Measurements from ENCODE around the gene CCDC33.

Gene CCDC33

GRCh38 chr15:74306781-74307217 lies 70.7 kb downstream of the CCDC33 start:
- no peak overlapping the region for H3K27ac Mint-ChIP-seq
- H3K4me1 Mint-ChIP-seq (ENCODE audit: low read depth): no peaks in the 10 kb centered on the region
- H3K9me3 Mint-ChIP-seq: no peaks in the 10 kb centered on the region
- DNase-seq (ENCODE audit: low spot score): no peak
- H3K27me3 Mint-ChIP-seq (ENCODE audit: low read depth): peaks cover 3% of the 10 kb centered on the region
- H3K36me3 Mint-ChIP-seq (ENCODE audit: low read depth): no peaks in the 10 kb centered on the region
- H3K4me3 Mint-ChIP-seq: no peak overlapping the region

- Mint-ChIP-seq H3K36me3 (ENCODE audit: low read depth) (no peaks in the 10 kb centered on the region), H3K4me1 (ENCODE audit: low read depth) (no peaks in the 10 kb centered on the region), H3K27ac (no peak overlapping the region), H3K4me3 (no peak overlapping the region), H3K9me3 (no peaks in the 10 kb centered on the region), H3K27me3 (ENCODE audit: low read depth) (no peaks in the 10 kb centered on the region)
- DNase-seq (ENCODE audit: low spot score): no peak
Observed at GRCh38 chr15:74307827-74308811, 72.0 kb downstream of the CCDC33 start.

GRCh38 chr15:74311734-74312444 lies 75.8 kb downstream of the CCDC33 start:
- H3K9me3 Mint-ChIP-seq: no peaks in the 10 kb centered on the region
- no peak overlapping the region for H3K27ac Mint-ChIP-seq
- H3K4me1 Mint-ChIP-seq (ENCODE audit: low read depth): peaks cover 4% of the 10 kb centered on the region
- DNase-seq (ENCODE audit: low spot score): no peak
- no peaks in the 10 kb centered on the region for H3K36me3 Mint-ChIP-seq (ENCODE audit: low read depth)
- H3K27me3 Mint-ChIP-seq (ENCODE audit: low read depth): no peaks in the 10 kb centered on the region
- H3K4me3 Mint-ChIP-seq: no peak overlapping the region

GRCh38 chr15:74312445-74313007 lies 76.4 kb downstream of the CCDC33 start:
- Mint-ChIP-seq H3K27ac (no peak overlapping the region), H3K4me3 (no peak overlapping the region), H3K27me3 (ENCODE audit: low read depth) (no peaks in the 10 kb centered on the region), H3K36me3 (ENCODE audit: low read depth) (no peaks in the 10 kb centered on the region), H3K9me3 (no peaks in the 10 kb centered on the region), H3K4me1 (ENCODE audit: low read depth) (peaks cover 4% of the 10 kb centered on the region)
- DNase-seq (ENCODE audit: low spot score): no peak

- no peak for DNase-seq (ENCODE audit: low spot score)
- Mint-ChIP-seq H3K4me3 (no peak overlapping the region), H3K4me1 (ENCODE audit: low read depth) (peaks cover 4% of the 10 kb centered on the region), H3K27me3 (ENCODE audit: low read depth) (no peaks in the 10 kb centered on the region), H3K27ac (no peak overlapping the region), H3K9me3 (no peaks in the 10 kb centered on the region), H3K36me3 (ENCODE audit: low read depth) (no peaks in the 10 kb centered on the region)
Observed at GRCh38 chr15:74313889-74314288, 77.8 kb downstream of the CCDC33 start.

- H3K27me3 Mint-ChIP-seq (ENCODE audit: low read depth): no peaks in the 10 kb centered on the region
- H3K27ac Mint-ChIP-seq: peak overlapping the region; percentile 85
- peaks cover 4% of the 10 kb centered on the region for H3K4me1 Mint-ChIP-seq (ENCODE audit: low read depth)
- H3K36me3 Mint-ChIP-seq (ENCODE audit: low read depth): no peaks in the 10 kb centered on the region
- no peaks in the 10 kb centered on the region for H3K9me3 Mint-ChIP-seq
- H3K4me3 Mint-ChIP-seq: peak overlapping the region; percentile 72
- DNase-seq (ENCODE audit: low spot score): no peak
Observed at GRCh38 chr15:74314795-74315438, 78.8 kb downstream of the CCDC33 start.

GRCh38 chr15:74315626-74316025 lies 79.5 kb downstream of the CCDC33 start:
- no peaks in the 10 kb centered on the region for H3K9me3 Mint-ChIP-seq
- DNase-seq (ENCODE audit: low spot score): peak; percentile 12
- peaks cover 4% of the 10 kb centered on the region for H3K4me1 Mint-ChIP-seq (ENCODE audit: low read depth)
- H3K36me3 Mint-ChIP-seq (ENCODE audit: low read depth): no peaks in the 10 kb centered on the region
- peak overlapping the region; percentile 85 for H3K27ac Mint-ChIP-seq
- H3K27me3 Mint-ChIP-seq (ENCODE audit: low read depth): no peaks in the 10 kb centered on the region
- peak overlapping the region; percentile 72 for H3K4me3 Mint-ChIP-seq

- Mint-ChIP-seq H3K9me3 (no peaks in the 10 kb centered on the region), H3K4me1 (ENCODE audit: low read depth) (peaks cover 4% of the 10 kb centered on the region), H3K36me3 (ENCODE audit: low read depth) (no peaks in the 10 kb centered on the region), H3K27me3 (ENCODE audit: low read depth) (no peaks in the 10 kb centered on the region), H3K4me3 (no peak overlapping the region), H3K27ac (peak overlapping the region; percentile 31)
- DNase-seq (ENCODE audit: low spot score): no peak
Observed at GRCh38 chr15:74316141-74316540, 80.0 kb downstream of the CCDC33 start.

GRCh38 chr15:74317820-74318375 lies 81.8 kb downstream of the CCDC33 start:
- no peak overlapping the region for H3K4me3 Mint-ChIP-seq
- peaks cover 4% of the 10 kb centered on the region for H3K4me1 Mint-ChIP-seq (ENCODE audit: low read depth)
- DNase-seq (ENCODE audit: low spot score): no peak
- no peaks in the 10 kb centered on the region for H3K9me3 Mint-ChIP-seq
- H3K27me3 Mint-ChIP-seq (ENCODE audit: low read depth): no peaks in the 10 kb centered on the region
- H3K27ac Mint-ChIP-seq: no peak overlapping the region
- H3K36me3 Mint-ChIP-seq (ENCODE audit: low read depth): no peaks in the 10 kb centered on the region

- no peak overlapping the region for H3K27ac Mint-ChIP-seq
Observed at GRCh38 chr15:74318376-74319137, 82.4 kb downstream of the CCDC33 start.

GRCh38 chr15:74319138-74319460 lies 83.0 kb downstream of the CCDC33 start:
- Mint-ChIP-seq H3K9me3 (no peaks in the 10 kb centered on the region), H3K4me1 (ENCODE audit: low read depth) (peaks cover 4% of the 10 kb centered on the region)

More at GRCh38 chr15:74318376-74319137, 82.4 kb downstream of the CCDC33 start:
- DNase-seq (ENCODE audit: low spot score): no peak
- Mint-ChIP-seq H3K27me3 (ENCODE audit: low read depth) (no peaks in the 10 kb centered on the region), H3K9me3 (no peaks in the 10 kb centered on the region), H3K4me1 (ENCODE audit: low read depth) (peaks cover 4% of the 10 kb centered on the region), H3K36me3 (ENCODE audit: low read depth) (no peaks in the 10 kb centered on the region), H3K4me3 (no peak overlapping the region)

GRCh38 chr15:74319596-74320351 lies 83.6 kb downstream of the CCDC33 start:
- Mint-ChIP-seq H3K27me3 (ENCODE audit: low read depth) (no peaks in the 10 kb centered on the region), H3K36me3 (ENCODE audit: low read depth) (no peaks in the 10 kb centered on the region), H3K4me1 (ENCODE audit: low read depth) (peaks cover 4% of the 10 kb centered on the region), H3K4me3 (no peak overlapping the region), H3K9me3 (no peaks in the 10 kb centered on the region), H3K27ac (no peak overlapping the region)
- DNase-seq (ENCODE audit: low spot score): no peak

More at GRCh38 chr15:74319138-74319460, 83.0 kb downstream of the CCDC33 start:
- Mint-ChIP-seq H3K4me3 (no peak overlapping the region), H3K27ac (no peak overlapping the region), H3K27me3 (ENCODE audit: low read depth) (no peaks in the 10 kb centered on the region), H3K36me3 (ENCODE audit: low read depth) (no peaks in the 10 kb centered on the region)
- no peak for DNase-seq (ENCODE audit: low spot score)

Measured in T-helper 2 cell treated with Interferon-gamma antibody and Interleukin-4, amounts not matched to agents 5 μg/mL and 100 μg/mL, for 36 hours (primary cell).